ENCODE measurements around the gene SYT2. TPM values are rescaled to one million over a fixed set of nuclear protein-coding genes. Genes with fewer than 3 reads are reported as not detected.

Gene SYT2
- total RNA-seq, 1 donor = not detected

DNA sequence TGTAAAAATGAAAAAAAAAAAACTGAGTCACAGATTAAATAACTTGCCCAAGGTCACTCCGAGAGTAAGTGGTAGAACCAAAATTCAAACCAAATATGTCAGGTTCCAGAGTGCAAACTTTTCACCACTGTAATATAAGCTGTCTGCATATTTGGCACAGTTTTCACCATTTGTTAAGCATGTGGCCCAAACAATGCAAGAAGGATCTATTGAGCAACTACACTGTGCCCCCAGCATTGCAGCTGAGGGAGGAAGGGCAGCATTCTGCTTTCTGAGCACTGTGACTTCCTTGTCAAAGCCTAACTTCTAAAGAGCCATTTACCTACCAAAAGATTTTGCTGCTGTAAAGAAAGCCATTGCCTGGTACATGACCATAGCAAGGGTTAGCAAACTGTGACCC lies 133.4 kb downstream of the SYT2 start:
- no peak overlapping the region for H3K4me3 ChIP-seq (ENCODE audit: low read depth, low read length)
- DNase-seq (ENCODE audit: low read depth) = peak; percentile 69
- TF ChIP-seq, protein P1, sequence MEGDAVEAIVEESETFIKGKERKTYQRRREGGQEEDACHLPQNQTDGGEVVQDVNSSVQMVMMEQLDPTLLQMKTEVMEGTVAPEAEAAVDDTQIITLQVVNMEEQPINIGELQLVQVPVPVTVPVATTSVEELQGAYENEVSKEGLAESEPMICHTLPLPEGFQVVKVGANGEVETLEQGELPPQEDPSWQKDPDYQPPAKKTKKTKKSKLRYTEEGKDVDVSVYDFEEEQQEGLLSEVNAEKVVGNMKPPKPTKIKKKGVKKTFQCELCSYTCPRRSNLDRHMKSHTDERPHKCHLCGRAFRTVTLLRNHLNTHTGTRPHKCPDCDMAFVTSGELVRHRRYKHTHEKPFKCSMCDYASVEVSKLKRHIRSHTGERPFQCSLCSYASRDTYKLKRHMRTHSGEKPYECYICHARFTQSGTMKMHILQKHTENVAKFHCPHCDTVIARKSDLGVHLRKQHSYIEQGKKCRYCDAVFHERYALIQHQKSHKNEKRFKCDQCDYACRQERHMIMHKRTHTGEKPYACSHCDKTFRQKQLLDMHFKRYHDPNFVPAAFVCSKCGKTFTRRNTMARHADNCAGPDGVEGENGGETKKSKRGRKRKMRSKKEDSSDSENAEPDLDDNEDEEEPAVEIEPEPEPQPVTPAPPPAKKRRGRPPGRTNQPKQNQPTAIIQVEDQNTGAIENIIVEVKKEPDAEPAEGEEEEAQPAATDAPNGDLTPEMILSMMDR (IDR thresholded peaks at IDR 0.05; ENCODE audit: insufficient read depth, low read depth, low read length) = no peak

DNA sequence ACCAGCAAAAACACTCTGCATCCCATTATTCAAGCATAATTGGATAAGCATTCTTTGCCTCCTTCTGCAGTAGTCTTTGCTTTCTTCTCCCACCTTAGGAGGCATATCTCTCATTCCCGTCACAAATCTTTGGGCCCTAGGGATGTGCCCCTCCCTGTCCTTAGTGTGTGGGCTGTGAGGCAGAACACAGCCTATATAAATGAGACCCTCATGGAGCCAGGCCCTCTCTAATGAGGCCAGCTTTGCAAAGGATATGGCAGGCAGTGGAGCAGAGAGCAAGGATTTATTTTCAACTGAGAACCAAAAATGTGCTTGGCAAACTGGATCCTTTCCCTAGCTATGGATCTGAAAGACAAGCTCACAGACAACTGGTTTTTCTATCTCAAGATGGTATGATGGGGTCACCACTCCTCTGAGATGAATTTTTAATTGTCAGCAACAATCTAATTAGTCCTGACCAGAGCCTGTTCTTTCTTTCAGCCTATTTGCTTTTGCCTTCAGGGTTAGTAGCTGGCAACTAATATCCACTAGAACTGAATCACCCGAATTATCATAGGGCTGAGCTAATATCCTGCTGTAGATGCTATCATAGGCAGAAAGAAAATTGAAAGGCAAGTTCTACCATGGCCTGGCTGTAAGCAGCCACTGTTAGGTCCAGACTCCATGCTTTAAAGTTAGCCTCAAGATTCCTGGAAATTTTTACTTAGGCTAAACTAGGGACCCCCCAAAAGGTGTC lies 134.2 kb downstream of the SYT2 start:
- TF ChIP-seq, protein P1 (IDR thresholded peaks at IDR 0.05; ENCODE audit: insufficient read depth, low read depth, low read length) = no peak
- no peak for DNase-seq (ENCODE audit: low read depth)
- no peak overlapping the region for H3K4me3 ChIP-seq (ENCODE audit: low read depth, low read length)

DNA sequence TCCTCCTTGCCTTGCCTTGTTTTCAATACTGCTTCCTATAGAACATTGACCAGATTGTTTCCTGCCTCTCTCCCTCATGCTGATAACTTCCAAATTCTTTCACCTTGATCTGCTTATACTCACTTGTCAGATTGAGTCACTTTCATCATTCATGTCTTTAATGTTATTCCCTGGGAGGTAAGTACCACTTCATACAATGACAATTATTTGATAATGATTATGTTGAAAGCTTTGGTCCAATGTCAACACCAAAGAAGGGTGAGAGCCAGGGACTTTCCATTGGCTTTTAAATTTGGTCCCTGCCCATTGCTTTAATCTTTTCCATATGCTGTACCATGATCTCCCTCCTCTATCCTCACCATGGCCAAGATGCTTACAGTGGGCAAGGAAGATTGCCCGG lies 137.4 kb downstream of the SYT2 start:
- no peak for DNase-seq (ENCODE audit: low read depth)
- TF ChIP-seq, protein P1 (IDR thresholded peaks at IDR 0.05; ENCODE audit: insufficient read depth, low read depth, low read length) = no peak
- no peak overlapping the region for H3K4me3 ChIP-seq (ENCODE audit: low read depth, low read length)

DNA sequence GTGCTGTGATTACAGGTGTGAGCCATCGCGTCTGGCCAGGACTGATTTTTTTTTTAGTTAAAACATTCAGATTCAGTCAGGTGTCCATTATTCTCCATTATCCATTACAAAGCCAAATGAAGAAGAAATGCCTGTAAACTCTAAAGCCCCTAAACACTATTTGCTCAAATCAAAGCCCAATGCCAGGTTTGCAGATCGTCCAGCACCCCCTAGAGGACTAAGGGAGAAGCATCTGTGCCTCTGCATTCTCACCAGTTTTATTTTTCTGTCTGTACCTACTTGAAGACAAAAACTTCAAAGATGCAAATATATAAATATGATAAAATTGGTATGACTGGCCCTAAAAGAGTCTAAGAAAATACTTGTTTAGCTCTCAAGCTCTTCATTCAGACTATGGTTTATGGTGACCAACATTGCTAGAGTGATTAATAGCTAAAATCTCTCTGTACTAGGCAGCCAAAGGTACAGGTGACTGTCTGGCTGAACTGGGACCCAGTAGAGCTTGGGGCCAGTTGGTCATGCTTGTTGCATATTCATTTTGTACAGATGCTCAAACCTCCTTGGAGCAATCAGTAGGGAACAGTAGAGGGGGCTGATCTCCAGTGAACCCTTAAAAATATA lies 138.4 kb downstream of the SYT2 start:
- TF ChIP-seq, protein P1 (IDR thresholded peaks at IDR 0.05; ENCODE audit: insufficient read depth, low read depth, low read length) = peak; percentile 94
- peak; percentile 57 for DNase-seq (ENCODE audit: low read depth)

DNA sequence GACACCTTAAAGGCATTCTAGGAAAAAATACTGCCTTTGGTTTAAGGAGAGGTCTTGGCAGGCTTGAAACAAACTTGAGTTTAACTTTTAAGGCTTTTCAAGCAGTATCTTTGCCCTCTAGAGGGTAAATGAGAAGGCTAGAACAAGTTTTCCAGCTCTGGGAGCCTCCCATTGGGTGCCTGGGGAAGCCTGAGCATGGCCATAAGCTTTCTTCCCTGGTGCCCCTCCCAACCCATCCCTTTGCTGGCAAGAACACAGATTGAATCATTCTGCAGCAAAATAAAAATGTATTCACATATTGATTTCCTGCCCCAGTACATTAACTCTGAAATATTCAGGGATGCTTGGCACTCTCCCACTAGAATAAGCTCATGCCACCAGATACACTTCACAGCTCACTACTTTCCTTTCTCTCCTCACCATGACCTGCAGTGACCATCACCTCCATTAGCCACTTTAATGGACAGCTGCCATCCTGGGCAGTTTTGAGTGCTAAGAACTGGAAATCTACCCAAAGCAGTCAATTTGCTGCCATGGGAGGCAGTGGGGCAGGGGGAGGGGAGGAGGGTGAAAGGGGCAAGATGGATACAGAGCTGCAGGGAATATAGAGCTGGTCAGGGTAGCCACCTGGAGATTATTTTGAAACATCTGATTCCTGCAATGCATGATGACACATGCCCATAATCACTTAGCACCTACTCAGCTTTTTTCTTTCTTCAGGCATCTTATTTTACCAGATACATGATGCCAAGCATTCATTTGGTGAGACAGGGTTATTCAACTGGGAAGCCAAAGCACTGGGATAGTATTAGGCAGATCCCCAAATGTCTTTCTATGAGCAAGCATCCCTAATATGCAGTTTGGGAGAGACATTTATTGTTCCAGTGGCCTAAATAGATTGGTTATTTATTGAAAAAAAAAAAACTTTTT lies 140.6 kb downstream of the SYT2 start:
- no peak overlapping the region for H3K4me3 ChIP-seq (ENCODE audit: low read depth, low read length)
- no peak for DNase-seq (ENCODE audit: low read depth)
- TF ChIP-seq, protein P1 (IDR thresholded peaks at IDR 0.05; ENCODE audit: insufficient read depth, low read depth, low read length) = no peak

More for the DNA sequence above, 138.4 kb downstream of the SYT2 start:
- H3K4me3 ChIP-seq (ENCODE audit: low read depth, low read length) = no peak overlapping the region

DNA sequence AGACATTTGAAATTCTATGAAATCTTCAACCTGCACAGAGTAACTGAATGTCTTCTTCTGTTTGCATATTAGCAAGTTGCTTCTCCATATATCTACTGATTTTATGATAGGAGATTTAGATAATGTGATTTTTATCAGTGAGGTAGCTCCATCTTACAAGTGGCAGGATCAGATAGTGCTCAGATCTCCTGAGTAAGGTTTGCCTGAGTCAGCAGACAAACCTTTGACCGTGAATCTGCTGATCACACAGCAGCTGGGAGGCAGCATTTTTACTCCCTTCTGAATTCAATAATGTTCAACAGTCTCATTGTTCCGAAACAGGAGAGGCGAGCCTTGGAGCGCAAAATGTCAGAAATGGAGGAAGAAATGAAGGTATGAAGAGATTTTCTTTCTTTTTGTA lies 141.4 kb downstream of the SYT2 start:
- no peak for DNase-seq (ENCODE audit: low read depth)
- H3K4me3 ChIP-seq (ENCODE audit: low read depth, low read length) = no peak overlapping the region
- TF ChIP-seq, protein P1 (IDR thresholded peaks at IDR 0.05; ENCODE audit: insufficient read depth, low read depth, low read length) = no peak
